ENCODE measurements around the gene TNFSF10.

GRCh38 chr3:172516318-172517214, 6.7 kb downstream of the TNFSF10 start:
- TF ChIP-seq CTCF (IDR thresholded peaks at IDR 0.05): no peak
- TF ChIP-seq EZH2 (IDR thresholded peaks at IDR 0.05; ENCODE audit: borderline replicate concordance, insufficient read depth, low read depth, low read length, poor library complexity, severe bottlenecking): no peak
